AG09309 (cell line): ENCODE measurements around the gene TCEA3.

ENCODE experiments used
- DNase-seq: peaks from one replicate; pipeline ENCODE4 v3.0.0-alpha.2; 2010; ENCODE audit warnings: low read depth
- H3K4me3 ChIP-seq: 2 replicates; pipeline ENCODE4 v1.5.1; 2011; ENCODE audit warnings: mild to moderate bottlenecking, low read depth, low read length, moderate library complexity; ENCODE audit not compliant: control insufficient read depth
- CTCF ChIP-seq: IDR thresholded peaks from 2 replicates; pipeline ENCODE4 v1.5.1; 2011; ENCODE audit warnings: mild to moderate bottlenecking, low read depth, low read length, inconsistent platforms; ENCODE audit not compliant: insufficient read depth, control insufficient read depth; ENCODE audit errors: missing control alignments

Gene TCEA3

GRCh38 chr1:23441446-23442148 lies 17.0 kb upstream of the TCEA3 start:
- DNase-seq: no peak
- TF ChIP-seq CTCF: no peak
- no peak overlapping the region for H3K4me3 ChIP-seq

GRCh38 chr1:23438545-23438944 lies 14.0 kb upstream of the TCEA3 start:
- no peak overlapping the region for H3K4me3 ChIP-seq
- no peak for TF ChIP-seq CTCF
- no peak for DNase-seq

- H3K4me3 ChIP-seq: no peak overlapping the region
- no peak for TF ChIP-seq CTCF
- DNase-seq: no peak
Observed at GRCh38 chr1:23437355-23437664, 12.8 kb upstream of the TCEA3 start.

- no peak for TF ChIP-seq CTCF
- DNase-seq: no peak
- H3K4me3 ChIP-seq: no peak overlapping the region
Observed at GRCh38 chr1:23436520-23437354, 12.2 kb upstream of the TCEA3 start.

- TF ChIP-seq CTCF: no peak
- no peak for DNase-seq
Observed at GRCh38 chr1:23434260-23434775, 9.8 kb upstream of the TCEA3 start.

GRCh38 chr1:23433122-23433521 lies 8.6 kb upstream of the TCEA3 start:
- no peak for TF ChIP-seq CTCF
- H3K4me3 ChIP-seq: no peak overlapping the region
- no peak for DNase-seq

More at GRCh38 chr1:23434260-23434775, 9.8 kb upstream of the TCEA3 start:
- no peak overlapping the region for H3K4me3 ChIP-seq
